Progenitor cell of endocrine pancreas (in vitro differentiated cells): ENCODE results near the gene MEI1. TPM values are rescaled to one million over a fixed set of nuclear protein-coding genes. Genes with fewer than 3 reads are reported as not detected.
"Not testable (repeated sequence)": the region's sequence is repeated elsewhere in the genome, so short reads cannot be mapped to it uniquely, and the experiment has no call there.

Experiments
- DNase-seq: peaks from one replicate; pipeline ENCODE4 v3.0.0; 2021; ENCODE audit warnings: low spot score; ENCODE audit not compliant: unreplicated experiment
- H3K27ac Mint-ChIP-seq: 2 replicates; pipeline ENCODE4 v1.8.0; 2021; ENCODE audit warnings: mild to moderate bottlenecking, moderate library complexity, mixed read lengths
- H3K27me3 Mint-ChIP-seq: 2 replicates; pipeline ENCODE4 v1.8.0; 2021; ENCODE audit warnings: mixed read lengths
- H3K36me3 Mint-ChIP-seq: 2 replicates; pipeline ENCODE4 v1.8.0; 2022; ENCODE audit warnings: mixed read lengths; ENCODE audit not compliant: insufficient read depth
- H3K4me1 Mint-ChIP-seq: 2 replicates; pipeline ENCODE4 v1.8.0; 2021; ENCODE audit warnings: low read depth, mixed read lengths
- H3K4me3 Mint-ChIP-seq: 2 replicates; pipeline ENCODE4 v1.8.0; 2021; ENCODE audit warnings: low read depth, mild to moderate bottlenecking, moderate library complexity, mixed read lengths
- H3K9me3 Mint-ChIP-seq: 2 replicates; pipeline ENCODE4 v1.8.0; 2021; ENCODE audit warnings: low read depth, mixed read lengths
- CTCF ChIP-seq: fragments of 200-600 bp; sonication (generic); IDR thresholded peaks from one replicate; pipeline ENCODE4 v1.5.0; 2021; ENCODE audit warnings: antibody characterized with exemption, mild to moderate bottlenecking; ENCODE audit not compliant: unreplicated experiment
- total RNA-seq: library from RNA; stranded (reverse); gene quantifications from 2 replicates; pipeline ENCODE4 v1.2.1, GENCODE V29; 2021

Gene MEI1
- total RNA-seq, 1 donor from 2014 or later = 1.0 TPM

- peaks cover 8% of the 10 kb centered on the region for H3K4me1 Mint-ChIP-seq
- no peaks in the 10 kb centered on the region for H3K27me3 Mint-ChIP-seq
- H3K36me3 Mint-ChIP-seq = peaks cover 10% of the 10 kb centered on the region
- H3K4me3 Mint-ChIP-seq = peak overlapping the region; percentile 99
- peak overlapping the region; percentile 97 for H3K27ac Mint-ChIP-seq
- no peaks in the 10 kb centered on the region for H3K9me3 Mint-ChIP-seq
- DNase-seq = no peak
- TF ChIP-seq CTCF = no peak
These were observed 16.3 kb upstream of the MEI1 start for GRCh38 chr22:41683052-41683451.

GRCh38 chr22:41683616-41684015 is 15.7 kb upstream of the MEI1 start:
- TF ChIP-seq CTCF = no peak
- no peak overlapping the region for H3K4me3 Mint-ChIP-seq
- no peaks in the 10 kb centered on the region for H3K9me3 Mint-ChIP-seq
- DNase-seq = no peak
- no peak overlapping the region for H3K27ac Mint-ChIP-seq
- H3K27me3 Mint-ChIP-seq = no peaks in the 10 kb centered on the region
- peaks cover 9% of the 10 kb centered on the region for H3K4me1 Mint-ChIP-seq
- peaks cover 5% of the 10 kb centered on the region for H3K36me3 Mint-ChIP-seq

GRCh38 chr22:41684194-41684593 is 15.1 kb upstream of the MEI1 start:
- no peak for DNase-seq
- peaks cover 5% of the 10 kb centered on the region for H3K36me3 Mint-ChIP-seq
- H3K4me3 Mint-ChIP-seq = no peak overlapping the region
- no peak for TF ChIP-seq CTCF
- H3K4me1 Mint-ChIP-seq = peaks cover 11% of the 10 kb centered on the region
- H3K27ac Mint-ChIP-seq = no peak overlapping the region
- H3K27me3 Mint-ChIP-seq = no peaks in the 10 kb centered on the region
- no peaks in the 10 kb centered on the region for H3K9me3 Mint-ChIP-seq

- peak overlapping the region; percentile 93 for H3K4me3 Mint-ChIP-seq
These were observed 12.4 kb upstream of the MEI1 start for GRCh38 chr22:41686890-41687289.

GRCh38 chr22:41687901-41688364 is 11.4 kb upstream of the MEI1 start:
- no peaks in the 10 kb centered on the region for H3K9me3 Mint-ChIP-seq
- H3K4me1 Mint-ChIP-seq = peaks cover 10% of the 10 kb centered on the region
- no peak for DNase-seq
- H3K27me3 Mint-ChIP-seq = no peaks in the 10 kb centered on the region
- H3K27ac Mint-ChIP-seq = peak overlapping the region; percentile 94
- peak overlapping the region; percentile 93 for H3K4me3 Mint-ChIP-seq
- H3K36me3 Mint-ChIP-seq = no peaks in the 10 kb centered on the region
- TF ChIP-seq CTCF = no peak

More at GRCh38 chr22:41686890-41687289, 12.4 kb upstream of the MEI1 start:
- H3K4me1 Mint-ChIP-seq = peaks cover 11% of the 10 kb centered on the region
- H3K27me3 Mint-ChIP-seq, DNase-seq, H3K9me3 Mint-ChIP-seq, H3K27ac Mint-ChIP-seq, H3K36me3 Mint-ChIP-seq: not testable (repeated sequence)

GRCh38 chr22:41688365-41689211 is 10.7 kb upstream of the MEI1 start, which contains the start of gene SNU13:
Gene SNU13 (minus strand): TSS chr22:41688867. CDS start chr22:41688796, 71 bp downstream.
- Mint-ChIP-seq H3K27me3 (no peaks in the 10 kb centered on the region), H3K36me3 (no peaks in the 10 kb centered on the region), H3K9me3 (no peaks in the 10 kb centered on the region), H3K4me1 (peaks cover 10% of the 10 kb centered on the region), H3K27ac (peak within 1 kb of the TSS; percentile 94), H3K4me3 (peak within 1 kb of the TSS; percentile 93)
- no peak for TF ChIP-seq CTCF
- peak; percentile 71 for DNase-seq
